22Rv1 (cell line): ENCODE measurements around the gene KLF6.

Experiments used
- CTCF ChIP-seq: fragments of 450-650 bp; IDR thresholded peaks from 2 replicates; pipeline ENCODE4 v1.5.1; 2017; ENCODE audit warnings: mild to moderate bottlenecking
- ZFX ChIP-seq: fragments of 450-650 bp; IDR thresholded peaks from 2 replicates; pipeline ENCODE4 v1.6.1; 2017; ENCODE audit warnings: antibody characterized with exemption, borderline replicate concordance

- no peak for TF ChIP-seq CTCF
- no peak for TF ChIP-seq ZFX
Measured at GRCh38 chr10:3758491-3758970, 26.5 kb downstream of the KLF6 start.
